GM23338 (cell line): ENCODE data around the gene PHYH. TPM values are rescaled to one million over a fixed set of nuclear protein-coding genes. Genes with fewer than 3 reads are reported as not detected.

Source experiments
- ATAC-seq: fragments of 200-7000 bp; cut with Tn5 transposase; 3 replicates; pipeline ENCODE4 v1.9.1; 2020
- DNase-seq: peaks from one replicate; pipeline ENCODE4 v3.0.0-alpha.2; 2015; ENCODE audit warnings: low spot score
- H2AFZ ChIP-seq: fragments of 200-600 bp; sonication (generic); 2 replicates; pipeline ENCODE4 v1.8.0; 2016; ENCODE audit warnings: antibody characterized with exemption, mild to moderate bottlenecking, moderate library complexity
- H3F3A ChIP-seq: fragments of 200-600 bp; sonication (generic); replicated peaks from 2 replicates; pipeline ENCODE4 v1.8.0; 2017; ENCODE audit warnings: antibody characterized with exemption, mixed run types, low read depth
- H3K27ac ChIP-seq: fragments of 200-600 bp; sonication (generic); 2 replicates; pipeline ENCODE4 v1.6.1; 2016; ENCODE audit warnings: low read depth
- H3K27me3 ChIP-seq: fragments of 200-600 bp; sonication (generic); 2 replicates; pipeline ENCODE4 v1.8.0; 2016; ENCODE audit warnings: mild to moderate bottlenecking, mixed run types, moderate library complexity; ENCODE audit not compliant: insufficient read depth
- H3K36me3 ChIP-seq: fragments of 200-600 bp; sonication (generic); 2 replicates; pipeline ENCODE4 v1.8.0; 2016; ENCODE audit warnings: mild to moderate bottlenecking; ENCODE audit not compliant: insufficient read depth
- H3K4me1 ChIP-seq: fragments of 200-600 bp; sonication (generic); 2 replicates; pipeline ENCODE4 v1.8.0; 2016; ENCODE audit warnings: mild to moderate bottlenecking, moderate library complexity; ENCODE audit not compliant: insufficient read depth
- H3K4me2 ChIP-seq: fragments of 200-600 bp; sonication (generic); 2 replicates; pipeline ENCODE4 v1.7.1; 2017; ENCODE audit warnings: mixed run types
- H3K4me3 ChIP-seq: fragments of 200-600 bp; sonication (generic); 2 replicates; pipeline ENCODE4 v1.6.1; 2016; ENCODE audit warnings: mixed run types
- H3K79me2 ChIP-seq: fragments of 200-600 bp; sonication (generic); replicated peaks from 2 replicates; pipeline ENCODE4 v1.8.0; 2017; ENCODE audit warnings: mild to moderate bottlenecking; ENCODE audit not compliant: insufficient read depth
- H3K9me2 ChIP-seq: fragments of 200-600 bp; sonication (generic); 2 replicates; pipeline ENCODE4 v1.8.0; 2017; ENCODE audit not compliant: insufficient read depth
- H4K20me1 ChIP-seq: fragments of 200-600 bp; sonication (generic); replicated peaks from 2 replicates; pipeline ENCODE4 v1.8.0; 2017; ENCODE audit warnings: mild to moderate bottlenecking; ENCODE audit not compliant: insufficient read depth
- H3K27ac Mint-ChIP-seq: 2 replicates; pipeline ENCODE4 v1.8.0; 2020; ENCODE audit warnings: inconsistent platforms, mild to moderate bottlenecking, moderate library complexity, mixed read lengths
- H3K27me3 Mint-ChIP-seq: 3 replicates; pipeline ENCODE4 v1.8.0; 2022; ENCODE audit warnings: low read depth, mild to moderate bottlenecking, moderate library complexity, mixed read lengths, inconsistent platforms; ENCODE audit not compliant: insufficient read depth, poor library complexity
- H3K36me3 Mint-ChIP-seq: 3 replicates; pipeline ENCODE4 v1.8.0; 2021; ENCODE audit warnings: low read depth, mild to moderate bottlenecking, inconsistent platforms, moderate library complexity, mixed read lengths
- H3K4me1 Mint-ChIP-seq: 3 replicates; pipeline ENCODE4 v1.8.0; 2020; ENCODE audit warnings: mild to moderate bottlenecking, inconsistent platforms, mixed read lengths
- H3K4me3 Mint-ChIP-seq: 3 replicates; pipeline ENCODE4 v1.8.0; 2021; ENCODE audit warnings: moderate library complexity, mild to moderate bottlenecking, inconsistent platforms, mixed read lengths
- H3K9me3 Mint-ChIP-seq: 3 replicates; pipeline ENCODE4 v1.8.0; 2020; ENCODE audit warnings: moderate library complexity, mild to moderate bottlenecking, inconsistent platforms, mixed read lengths
- CREB1 ChIP-seq: fragments of 250-450 bp; sonication (Bioruptor Pico); IDR thresholded peaks from 2 replicates; pipeline ENCODE4 v1.5.0; 2020; ENCODE audit warnings: low read depth, mild to moderate bottlenecking, moderate library complexity
- JUNB ChIP-seq: IDR thresholded peaks from one replicate; pipeline ENCODE4 v1.6.1; 2016; ENCODE audit warnings: antibody characterized with exemption; ENCODE audit not compliant: unreplicated experiment
- STAT1 ChIP-seq: IDR thresholded peaks from one replicate; pipeline ENCODE4 v1.6.1; 2016; ENCODE audit warnings: antibody characterized with exemption; ENCODE audit not compliant: unreplicated experiment
- ZNF114 ChIP-seq: fragments of 250-450 bp; sonication (Bioruptor Pico); IDR thresholded peaks from 2 replicates; pipeline ENCODE4 v1.5.0; 2020; ENCODE audit warnings: mild to moderate bottlenecking, moderate library complexity
- ZNF331 ChIP-seq: fragments of 250-450 bp; sonication (Bioruptor Pico); IDR thresholded peaks from 2 replicates; pipeline ENCODE4 v1.5.0; 2020; ENCODE audit warnings: low read depth, mild to moderate bottlenecking, moderate library complexity
- polyA plus RNA-seq: library from polyadenylated mRNA; unstranded; fragments of >200 nt; fragmentation: Nextera tagmentation; extraction: Ambion mirVana; gene quantifications from 2 replicates; pipeline ENCODE4 v1.2.1, GENCODE V29; 2016
- total RNA-seq: library from RNA; depleted of rRNA; stranded (reverse); fragments of >200 nt; shearing (Covaris generic); gene quantifications from 2 replicates; pipeline ENCODE4 v1.2.3, GENCODE V29; 2014
- TF ChIP-seq, protein P1 (sequence below): fragments of 250-450 bp; sonication (Bioruptor Pico); IDR thresholded peaks from 2 replicates; pipeline ENCODE4 v1.5.0; 2020; ENCODE audit warnings: mild to moderate bottlenecking, moderate library complexity

PHYH gene
- total and polyA plus RNA-seq, 2 experiments from 2014 or later: 10.9 to 29.8 TPM

DNA sequence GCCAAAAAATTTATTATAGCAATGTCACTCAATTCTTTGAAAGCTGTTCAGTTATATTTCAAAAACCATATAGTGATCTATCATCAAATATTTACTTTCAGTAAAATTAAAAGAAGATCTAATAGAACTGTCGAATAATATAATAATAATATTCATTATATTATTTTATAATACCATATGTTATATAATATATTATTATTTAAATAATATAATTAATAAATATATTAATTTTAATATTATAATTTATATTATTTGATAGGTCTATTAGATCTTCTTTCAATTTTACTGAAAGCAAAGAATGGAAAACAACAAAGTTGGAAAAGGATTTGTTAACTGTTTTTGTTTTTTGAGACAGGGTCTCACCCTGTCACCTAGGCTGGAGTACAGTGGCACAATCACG is 43.2 kb downstream of the PHYH start (continued):
- TF ChIP-seq, protein P1, sequence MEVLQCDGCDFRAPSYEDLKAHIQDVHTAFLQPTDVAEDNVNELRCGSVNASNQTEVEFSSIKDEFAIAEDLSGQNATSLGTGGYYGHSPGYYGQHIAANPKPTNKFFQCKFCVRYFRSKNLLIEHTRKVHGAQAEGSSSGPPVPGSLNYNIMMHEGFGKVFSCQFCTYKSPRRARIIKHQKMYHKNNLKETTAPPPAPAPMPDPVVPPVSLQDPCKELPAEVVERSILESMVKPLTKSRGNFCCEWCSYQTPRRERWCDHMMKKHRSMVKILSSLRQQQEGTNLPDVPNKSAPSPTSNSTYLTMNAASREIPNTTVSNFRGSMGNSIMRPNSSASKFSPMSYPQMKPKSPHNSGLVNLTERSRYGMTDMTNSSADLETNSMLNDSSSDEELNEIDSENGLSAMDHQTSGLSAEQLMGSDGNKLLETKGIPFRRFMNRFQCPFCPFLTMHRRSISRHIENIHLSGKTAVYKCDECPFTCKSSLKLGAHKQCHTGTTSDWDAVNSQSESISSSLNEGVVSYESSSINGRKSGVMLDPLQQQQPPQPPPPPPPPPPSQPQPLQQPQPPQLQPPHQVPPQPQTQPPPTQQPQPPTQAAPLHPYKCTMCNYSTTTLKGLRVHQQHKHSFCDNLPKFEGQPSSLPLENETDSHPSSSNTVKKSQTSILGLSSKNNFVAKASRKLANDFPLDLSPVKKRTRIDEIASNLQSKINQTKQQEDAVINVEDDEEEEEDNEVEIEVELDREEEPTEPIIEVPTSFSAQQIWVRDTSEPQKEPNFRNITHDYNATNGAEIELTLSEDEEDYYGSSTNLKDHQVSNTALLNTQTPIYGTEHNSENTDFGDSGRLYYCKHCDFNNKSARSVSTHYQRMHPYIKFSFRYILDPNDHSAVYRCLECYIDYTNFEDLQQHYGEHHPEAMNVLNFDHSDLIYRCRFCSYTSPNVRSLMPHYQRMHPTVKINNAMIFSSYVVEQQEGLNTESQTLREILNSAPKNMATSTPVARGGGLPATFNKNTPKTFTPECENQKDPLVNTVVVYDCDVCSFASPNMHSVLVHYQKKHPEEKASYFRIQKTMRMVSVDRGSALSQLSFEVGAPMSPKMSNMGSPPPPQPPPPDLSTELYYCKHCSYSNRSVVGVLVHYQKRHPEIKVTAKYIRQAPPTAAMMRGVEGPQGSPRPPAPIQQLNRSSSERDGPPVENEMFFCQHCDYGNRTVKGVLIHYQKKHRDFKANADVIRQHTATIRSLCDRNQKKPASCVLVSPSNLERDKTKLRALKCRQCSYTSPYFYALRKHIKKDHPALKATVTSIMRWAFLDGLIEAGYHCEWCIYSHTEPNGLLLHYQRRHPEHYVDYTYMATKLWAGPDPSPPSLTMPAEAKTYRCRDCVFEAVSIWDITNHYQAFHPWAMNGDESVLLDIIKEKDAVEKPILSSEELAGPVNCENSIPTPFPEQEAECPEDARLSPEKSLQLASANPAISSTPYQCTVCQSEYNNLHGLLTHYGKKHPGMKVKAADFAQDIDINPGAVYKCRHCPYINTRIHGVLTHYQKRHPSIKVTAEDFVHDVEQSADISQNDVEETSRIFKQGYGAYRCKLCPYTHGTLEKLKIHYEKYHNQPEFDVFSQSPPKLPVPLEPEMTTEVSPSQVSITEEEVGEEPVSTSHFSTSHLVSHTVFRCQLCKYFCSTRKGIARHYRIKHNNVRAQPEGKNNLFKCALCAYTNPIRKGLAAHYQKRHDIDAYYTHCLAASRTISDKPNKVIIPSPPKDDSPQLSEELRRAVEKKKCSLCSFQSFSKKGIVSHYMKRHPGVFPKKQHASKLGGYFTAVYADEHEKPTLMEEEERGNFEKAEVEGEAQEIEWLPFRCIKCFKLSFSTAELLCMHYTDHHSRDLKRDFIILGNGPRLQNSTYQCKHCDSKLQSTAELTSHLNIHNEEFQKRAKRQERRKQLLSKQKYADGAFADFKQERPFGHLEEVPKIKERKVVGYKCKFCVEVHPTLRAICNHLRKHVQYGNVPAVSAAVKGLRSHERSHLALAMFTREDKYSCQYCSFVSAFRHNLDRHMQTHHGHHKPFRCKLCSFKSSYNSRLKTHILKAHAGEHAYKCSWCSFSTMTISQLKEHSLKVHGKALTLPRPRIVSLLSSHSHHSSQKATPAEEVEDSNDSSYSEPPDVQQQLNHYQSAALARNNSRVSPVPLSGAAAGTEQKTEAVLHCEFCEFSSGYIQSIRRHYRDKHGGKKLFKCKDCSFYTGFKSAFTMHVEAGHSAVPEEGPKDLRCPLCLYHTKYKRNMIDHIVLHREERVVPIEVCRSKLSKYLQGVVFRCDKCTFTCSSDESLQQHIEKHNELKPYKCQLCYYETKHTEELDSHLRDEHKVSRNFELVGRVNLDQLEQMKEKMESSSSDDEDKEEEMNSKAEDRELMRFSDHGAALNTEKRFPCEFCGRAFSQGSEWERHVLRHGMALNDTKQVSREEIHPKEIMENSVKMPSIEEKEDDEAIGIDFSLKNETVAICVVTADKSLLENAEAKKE (CRISPR knock-in tag): no peak
- TF ChIP-seq CREB1: no peak
- no peak for TF ChIP-seq JUNB
- TF ChIP-seq ZNF114 (CRISPR knock-in tag): no peak
- TF ChIP-seq STAT1: no peak
- no peak for TF ChIP-seq ZNF331

DNA sequence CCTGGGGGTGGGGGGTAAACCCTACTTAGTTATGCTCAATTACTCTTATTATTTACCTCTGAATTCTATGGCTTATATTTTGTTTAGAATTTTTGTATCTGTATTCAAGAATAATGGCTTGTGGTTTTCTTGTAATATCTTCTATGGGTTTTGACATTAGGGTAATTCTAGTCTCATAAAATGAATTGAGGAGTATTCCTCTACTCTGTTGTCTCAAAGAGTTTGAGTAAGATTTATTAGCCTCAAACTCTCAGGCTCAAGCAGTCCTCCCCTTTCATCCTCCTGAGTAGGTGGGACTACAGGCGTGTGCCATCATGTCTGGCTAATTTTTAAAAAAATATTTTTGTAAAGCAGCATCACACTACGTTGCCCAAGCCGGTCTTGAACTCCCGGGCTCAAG is 46.1 kb downstream of the PHYH start:
- Mint-ChIP-seq H3K4me3 (no peak overlapping the region), H3K4me1 (peaks cover 4% of the 10 kb centered on the region; the same call in 2 of the 3 replicates), H3K9me3 (peaks cover 11% of the 10 kb centered on the region), H3K27me3 (peaks cover 1% of the 10 kb centered on the region), H3K36me3 (peaks cover 6% of the 10 kb centered on the region; the same call in 1 of the 3 replicates), H3K27ac (no peak overlapping the region)
- Histone ChIP-seq H3K4me1 (no peaks in the 10 kb centered on the region), H3K79me2 (no peaks in the 10 kb centered on the region), H3K4me3 (no peak overlapping the region), H4K20me1 (no peaks in the 10 kb centered on the region), H3K4me2 (no peak overlapping the region), H2AFZ (peak overlapping the region; percentile 75; the same call in 1 of the 2 replicates), H3K9me2 (no peaks in the 10 kb centered on the region), H3F3A (no peaks in the 10 kb centered on the region), H3K36me3 (no peaks in the 10 kb centered on the region), H3K27me3 (no peaks in the 10 kb centered on the region), H3K27ac (no peak overlapping the region)
- ATAC-seq (no peak), DNase-seq (no peak)
- no peak for TF ChIP-seq CREB1
- TF ChIP-seq ZNF331: no peak
